HG03060 (cell line): ENCODE results near the gene HNRNPC.
"Not testable (repeated sequence)": the region's sequence is repeated elsewhere in the genome, so short reads cannot be mapped to it uniquely, and the experiment has no call there.

Experiments
- ATAC-seq: cut with Tn5 transposase; IDR thresholded peaks from one replicate; pipeline ENCODE4 v1.9.1; 2021; ENCODE audit warnings: low read depth, moderate number of reproducible peaks; ENCODE audit not compliant: unreplicated experiment

The HNRNPC gene

DNA sequence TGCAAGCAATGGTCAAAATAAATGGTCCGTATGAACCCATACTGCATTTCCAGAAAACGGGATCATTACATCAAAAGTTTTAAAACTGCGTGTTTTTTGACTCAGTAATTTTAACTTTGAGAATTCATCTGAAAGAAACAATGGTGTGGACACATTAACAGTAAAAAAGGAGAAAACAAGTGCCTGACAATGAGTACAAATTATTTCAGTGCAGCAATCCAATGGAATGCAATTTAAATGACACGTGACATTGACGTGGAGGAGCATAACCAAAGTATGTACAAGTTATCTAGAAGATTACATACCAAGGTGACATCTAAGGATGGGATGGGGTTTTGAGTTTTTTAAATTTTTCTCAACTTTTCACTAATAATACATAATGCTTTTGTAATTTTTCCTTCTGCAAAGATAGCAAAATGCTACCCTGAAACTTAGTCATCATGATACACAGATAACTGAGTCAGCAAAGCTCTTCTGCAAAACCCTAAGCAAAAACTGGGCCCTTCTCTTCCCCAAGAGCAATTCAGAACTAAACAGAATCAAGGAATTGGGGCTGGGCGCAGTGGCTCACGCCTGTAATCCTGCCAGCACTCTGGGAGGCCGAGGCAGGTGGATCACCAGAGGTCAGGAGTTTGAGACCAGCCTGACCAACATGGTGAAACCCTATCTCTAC, 20.4 kb downstream of the HNRNPC start:
- no peak for ATAC-seq

DNA sequence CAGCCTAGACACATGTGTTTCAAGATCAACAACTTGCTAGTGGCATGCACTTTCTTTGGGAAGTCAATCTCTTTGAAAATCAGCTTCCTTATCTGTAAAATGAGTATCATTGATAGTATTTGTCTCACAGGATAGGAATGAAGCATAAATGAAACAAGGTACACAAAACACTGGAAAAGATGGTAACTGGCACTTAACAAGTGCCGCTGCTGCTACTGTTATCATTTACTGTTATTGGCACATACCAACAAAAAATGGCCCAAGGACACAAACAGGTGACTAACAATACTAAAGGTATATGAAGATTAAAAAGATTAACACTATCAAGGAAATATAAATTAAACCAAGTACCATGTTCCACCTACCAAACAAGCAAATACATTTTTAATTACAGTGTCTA, 20.9 kb downstream of the HNRNPC start:
- ATAC-seq: no peak

DNA sequence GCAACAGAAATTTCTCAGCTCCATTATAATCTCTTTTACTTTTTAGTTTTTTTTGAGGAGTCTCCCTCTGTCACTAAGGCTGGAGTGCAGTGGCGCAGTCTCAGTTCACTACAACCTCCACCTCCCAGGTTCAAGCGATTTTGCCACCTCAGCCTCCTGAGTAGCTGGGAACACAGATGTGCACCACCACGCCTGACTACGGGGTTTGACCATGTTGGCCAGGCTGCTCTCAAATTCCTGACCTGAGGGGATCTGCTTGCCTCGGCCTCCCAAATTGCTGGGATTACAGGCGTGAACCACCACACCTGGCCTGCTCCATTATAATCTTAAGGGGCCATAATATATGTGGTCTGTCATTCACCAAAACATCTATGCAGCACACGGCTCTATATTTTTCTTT, 23.4 kb downstream of the HNRNPC start:
- ATAC-seq: no peak

GRCh38 chr14:21244544-21244943, 24.7 kb downstream of the HNRNPC start:
- ATAC-seq: no peak

DNA sequence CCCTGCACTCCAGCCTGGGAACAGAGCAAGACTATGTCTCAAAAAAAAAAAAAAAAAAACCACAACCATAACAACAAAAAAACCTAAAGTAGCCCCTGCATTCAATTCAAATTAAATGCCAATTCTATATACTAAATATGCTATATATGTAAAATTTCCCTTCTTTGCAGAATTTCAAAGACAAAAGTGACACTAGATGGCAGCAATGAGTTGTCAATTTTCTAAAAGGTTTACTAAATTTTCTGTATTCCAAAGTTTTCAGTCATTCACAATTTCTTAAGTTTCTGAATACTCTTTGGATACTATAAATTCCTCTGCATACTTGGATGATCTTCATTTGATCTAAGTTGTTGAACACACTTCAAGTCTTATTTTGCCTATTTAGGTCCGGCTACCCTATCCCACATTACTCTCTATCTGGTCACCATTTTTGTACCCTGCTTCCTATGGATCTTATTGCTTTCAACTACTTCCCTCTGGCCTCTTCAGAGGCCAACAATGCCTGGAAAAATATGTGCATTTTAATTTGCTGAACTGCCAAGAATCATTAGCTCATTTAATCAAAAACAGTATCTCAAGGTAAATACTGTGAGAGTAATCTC, 27.9 kb downstream of the HNRNPC start:
- ATAC-seq: no peak

DNA sequence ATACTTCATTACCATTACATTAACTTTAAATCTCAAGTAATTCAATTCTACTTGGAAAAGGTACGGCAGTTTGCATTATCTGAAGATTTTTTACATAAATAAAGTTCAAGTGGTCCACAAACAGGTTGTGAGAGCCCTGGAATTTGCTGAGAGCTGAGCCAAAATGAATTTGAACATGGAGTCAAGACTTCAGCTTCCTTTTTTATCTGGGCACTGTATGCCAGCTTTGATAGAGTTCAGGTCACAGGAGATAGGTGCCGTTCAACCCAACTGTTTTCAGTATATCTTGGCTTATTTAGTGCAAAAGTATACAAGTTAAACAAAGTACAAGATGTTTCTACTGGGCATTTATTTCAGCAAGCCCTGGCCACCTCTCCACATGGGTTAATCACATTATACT, 28.8 kb downstream of the HNRNPC start:
- ATAC-seq: no peak

DNA sequence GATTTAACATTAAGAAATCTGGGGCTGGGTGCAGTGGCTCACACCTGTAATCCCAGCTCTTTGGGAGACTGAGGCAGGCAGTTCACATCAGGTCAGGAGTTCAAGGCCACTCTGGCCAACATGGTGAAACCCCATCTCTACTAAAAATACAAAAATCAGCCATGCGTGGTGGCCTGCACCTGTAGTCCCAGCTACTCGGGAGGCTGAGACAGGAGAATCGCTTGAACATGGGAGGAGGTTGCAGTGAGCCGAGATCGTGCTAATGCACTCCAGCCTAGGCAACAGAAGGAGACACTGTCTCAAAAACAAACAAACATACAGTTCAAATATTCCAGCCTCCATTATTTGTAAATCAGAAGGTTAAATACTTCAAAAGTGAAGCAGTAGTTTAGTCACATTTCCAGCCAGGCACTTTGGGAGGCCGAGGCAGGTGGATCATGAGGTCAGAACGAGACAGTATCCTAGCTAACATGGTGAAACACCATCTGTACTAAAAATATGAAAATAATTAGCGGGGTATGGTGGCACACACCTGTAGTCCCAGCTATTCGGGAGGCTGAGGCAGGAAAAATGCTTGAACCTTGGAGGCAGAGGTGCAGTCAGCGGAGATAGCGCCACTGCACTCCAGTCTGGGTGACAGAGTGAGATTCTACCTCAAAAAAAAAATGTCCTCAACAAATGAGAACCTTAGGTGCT, 30.3 kb downstream of the HNRNPC start:
- no peak for ATAC-seq

GRCh38 chr14:21236948-21237797, 32.1 kb downstream of the HNRNPC start:
- ATAC-seq: no peak

GRCh38 chr14:21234112-21234511, 35.1 kb downstream of the HNRNPC start:
- no peak for ATAC-seq

GRCh38 chr14:21233457-21234076, 35.7 kb downstream of the HNRNPC start:
- no peak for ATAC-seq

GRCh38 chr14:21231020-21231652, 38.1 kb downstream of the HNRNPC start:
- no peak for ATAC-seq

GRCh38 chr14:21229821-21230220, 39.4 kb downstream of the HNRNPC start:
- ATAC-seq: no peak

DNA sequence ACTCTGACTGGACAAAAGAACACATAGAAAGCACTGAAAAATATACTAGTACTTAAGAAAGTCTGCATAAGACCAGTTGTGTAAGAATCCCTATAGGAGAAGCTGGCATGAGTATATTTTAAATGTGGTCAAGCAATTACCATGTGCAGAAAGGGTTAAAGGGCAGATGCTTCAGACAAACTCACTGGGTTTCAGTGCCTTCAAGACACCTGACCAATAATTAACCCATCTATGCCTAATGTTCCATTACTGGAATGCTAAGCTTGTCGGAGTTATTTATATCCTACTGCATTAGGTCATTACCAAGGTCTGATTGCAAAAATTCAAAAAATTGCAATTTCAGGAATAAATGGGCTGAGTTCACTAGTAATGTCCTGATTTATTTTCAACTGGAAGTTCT, 41.3 kb downstream of the HNRNPC start:
- ATAC-seq: no peak

DNA sequence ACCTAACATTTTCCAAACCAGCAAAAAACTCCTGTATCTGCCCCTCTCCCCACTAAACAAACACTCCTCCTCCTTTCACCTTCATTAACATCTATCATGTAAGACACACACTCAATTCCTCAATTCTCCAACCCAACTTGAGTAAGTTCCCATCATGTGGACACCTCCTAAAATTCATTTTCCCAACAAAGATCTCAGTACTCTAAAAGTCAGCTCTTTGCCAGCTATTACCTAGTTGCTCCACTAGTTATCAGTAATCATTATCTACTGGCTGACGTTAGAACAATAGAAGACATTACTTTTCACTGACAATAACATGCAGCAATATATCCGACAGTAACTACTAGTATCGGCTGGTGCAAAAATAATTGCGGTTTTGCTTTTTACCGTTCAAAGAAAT, 42.1 kb downstream of the HNRNPC start:
- no peak for ATAC-seq

- no peak for ATAC-seq
These were observed 42.8 kb downstream of the HNRNPC start for GRCh38 chr14:21226467-21226866.

GRCh38 chr14:21225164-21225563, 44.1 kb downstream of the HNRNPC start:
- ATAC-seq: not testable (repeated sequence)

DNA sequence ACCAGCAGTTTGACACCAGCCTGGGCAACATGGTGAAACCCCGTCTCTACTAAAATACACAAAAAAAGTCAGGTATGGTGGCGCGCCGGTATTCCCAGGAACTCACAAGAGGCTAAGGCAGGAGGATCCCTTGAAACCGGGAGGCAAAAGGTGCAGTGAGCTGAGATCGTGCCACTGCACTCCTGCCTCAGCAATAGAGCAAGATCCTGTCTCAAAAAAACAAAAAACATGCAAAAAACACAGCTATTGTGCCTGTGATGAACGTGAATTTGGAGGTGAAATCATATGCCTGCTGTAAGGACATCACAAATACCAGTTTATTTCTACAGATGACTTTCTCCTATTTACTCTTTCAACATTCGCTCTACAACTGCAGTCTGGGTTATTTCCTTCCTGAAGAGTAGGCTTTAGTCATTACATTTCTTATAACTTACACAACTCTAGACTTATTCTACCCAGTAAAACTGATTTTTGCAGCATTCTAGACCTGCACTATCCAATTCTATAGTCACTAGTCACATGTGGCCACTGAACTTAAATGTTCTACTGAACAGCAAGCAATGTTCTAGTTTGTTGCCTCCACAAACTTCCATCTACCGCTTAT, 48.3 kb downstream of the HNRNPC start:
- no peak for ATAC-seq

- no peak for ATAC-seq
These were observed 49.6 kb downstream of the HNRNPC start for GRCh38 chr14:21219561-21220111.

DNA sequence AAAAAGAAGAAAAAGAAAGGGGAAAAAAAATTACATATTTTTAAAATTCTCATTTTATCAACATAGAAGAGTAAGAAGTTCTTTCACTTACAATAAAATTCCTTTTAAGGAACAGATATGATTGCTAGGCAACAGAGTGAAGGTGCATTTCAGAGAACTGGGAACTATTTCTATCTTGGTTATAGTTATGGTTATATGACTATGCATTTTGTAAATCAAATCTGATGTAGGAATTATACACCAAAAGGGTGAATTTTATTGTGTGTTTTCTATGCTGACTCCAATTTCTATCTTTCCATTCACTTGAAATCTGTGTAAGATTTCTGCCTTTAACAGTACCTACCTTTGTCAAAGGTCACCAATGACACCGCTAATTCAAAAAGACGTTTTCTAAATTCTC, 50.1 kb downstream of the HNRNPC start:
- no peak for ATAC-seq

DNA sequence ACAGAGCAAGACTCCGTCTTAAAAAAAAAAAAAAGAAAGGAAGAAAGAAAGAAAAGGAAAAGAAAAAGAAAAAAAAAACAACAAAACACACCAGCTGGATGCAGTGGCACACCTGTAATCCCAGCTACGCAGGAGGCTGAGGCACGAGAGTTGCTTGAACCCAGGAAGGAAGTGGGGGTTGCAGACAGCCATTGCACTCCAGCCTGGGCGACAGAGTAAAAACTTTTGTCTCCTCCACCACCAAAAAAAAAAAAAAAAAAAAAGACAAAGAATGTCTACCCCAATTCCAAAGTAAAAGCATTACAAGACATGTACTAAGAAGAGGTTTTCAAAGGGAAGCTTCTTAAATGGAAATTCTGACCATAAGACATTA, 53.4 kb downstream of the HNRNPC start:
- ATAC-seq: no peak
